ENCODE results near the gene NIFK.

NIFK gene

GRCh38 chr2:121677855-121678254 lies 58.8 kb downstream of the NIFK start:
- H3K4me3 ChIP-seq (ENCODE audit: insufficient read depth, low read depth, low read length) = no peak overlapping the region
- no peak overlapping the region for H3K27ac ChIP-seq (ENCODE audit: insufficient read depth, low read depth, low read length, poor library complexity, severe bottlenecking)
- peaks cover 3% of the 10 kb centered on the region for H3K36me3 ChIP-seq (ENCODE audit: control insufficient read depth, insufficient read depth, low read length)
- H3K9me3 ChIP-seq (ENCODE audit: control insufficient read depth, low read length) = peaks cover 3% of the 10 kb centered on the region
- H3K27me3 ChIP-seq (ENCODE audit: control insufficient read depth, insufficient read depth, low read length, poor library complexity, severe bottlenecking) = no peaks in the 10 kb centered on the region
- H3K4me1 ChIP-seq (ENCODE audit: control insufficient read depth, insufficient read depth, low read length) = no peaks in the 10 kb centered on the region

Measured in ectodermal cell (in vitro differentiated cells).